Panc1 (cell line): ENCODE results near the gene NEGR1. TPM values are rescaled to one million over a fixed set of nuclear protein-coding genes. Genes with fewer than 3 reads are reported as not detected.

Experiments used
- ATAC-seq: fragments of 200-7000 bp; cut with Tn5 transposase; 2 replicates; pipeline ENCODE4 v1.9.1; 2020; ENCODE audit warnings: mild to moderate bottlenecking, moderate library complexity
- BruUV-seq: library from RNA; stranded (reverse); fragments of 400-500 nt; replicated peaks from 2 replicates; lab custom pipeline; 2021; lab: Mats Ljungman, UMichigan
- CTCF ChIA-PET: fragments of 300-600 bp; sonication (Branson Sonifier 250); formaldehyde crosslinking; loops from one replicate; lab custom pipeline; 2022; ENCODE audit warnings: antibody characterized with exemption; lab: Charles Lee
- POLR2A ChIA-PET: fragments of 300-600 bp; sonication (Branson Sonifier 250); formaldehyde crosslinking; loops from one replicate; lab custom pipeline; 2022; ENCODE audit warnings: antibody characterized with exemption; lab: Charles Lee
- DNase-seq: peaks from one replicate; pipeline ENCODE4 v3.0.0-alpha.2; 2010; ENCODE audit warnings: low read depth, low spot score
- H3K27ac ChIP-seq: 2 replicates; pipeline ENCODE4 v1.5.1; 2011; ENCODE audit warnings: mild to moderate bottlenecking, low read length, inconsistent platforms
- H3K27me3 ChIP-seq: fragments of 200-500 bp; sonication (Bioruptor generic); 2 replicates; pipeline ENCODE4 v1.6.0; 2014; ENCODE audit warnings: low read length, inconsistent platforms; ENCODE audit not compliant: control insufficient read depth, insufficient read depth
- H3K36me3 ChIP-seq: fragments of 200-500 bp; sonication (Bioruptor generic); 2 replicates; pipeline ENCODE4 v1.5.1; 2014; ENCODE audit warnings: inconsistent platforms, mild to moderate bottlenecking, low read length, moderate library complexity; ENCODE audit not compliant: control insufficient read depth, insufficient read depth
- H3K4me1 ChIP-seq: 2 replicates; pipeline ENCODE4 v1.5.1; 2011; ENCODE audit warnings: inconsistent platforms, mild to moderate bottlenecking, low read length, moderate library complexity; ENCODE audit not compliant: control insufficient read depth, insufficient read depth
- H3K4me3 ChIP-seq, 2 experiments: 2 replicates each; pipeline ENCODE4 v1.5.1; 2011 to 2012; ENCODE audit warnings: low read depth in 2 of 2, low read length in 2 of 2, mild to moderate bottlenecking in 2 of 2, inconsistent platforms in 1 of 2, moderate library complexity in 1 of 2
- H3K9me3 ChIP-seq: fragments of 200-500 bp; sonication (Bioruptor generic); 2 replicates; pipeline ENCODE4 v1.5.1; 2014; ENCODE audit warnings: low read depth, mild to moderate bottlenecking, inconsistent platforms, low read length, moderate library complexity; ENCODE audit not compliant: control insufficient read depth, insufficient read depth
- CTCF ChIP-seq: fragments of 450-650 bp; IDR thresholded peaks from 2 replicates; pipeline ENCODE4 v1.5.1; 2017; ENCODE audit warnings: mild to moderate bottlenecking
- POLR2AphosphoS5 ChIP-seq: IDR thresholded peaks from 2 replicates; pipeline ENCODE4 v1.6.1; 2012; ENCODE audit warnings: mild to moderate bottlenecking, low read depth, low read length, moderate library complexity
- REST ChIP-seq, 2 experiments: IDR thresholded peaks; 2 replicates each; pipeline ENCODE4 v1.6.1; 2011 to 2012; ENCODE audit warnings: low read depth in 2 of 2, control low read depth in 1 of 2, low read length in 1 of 2, mild to moderate bottlenecking in 1 of 2, moderate library complexity in 1 of 2; ENCODE audit not compliant: insufficient read depth in 1 of 2
- SIN3A ChIP-seq: IDR thresholded peaks from 2 replicates; pipeline ENCODE4 v1.6.1; 2012; ENCODE audit warnings: low read depth, mild to moderate bottlenecking, low read length, moderate library complexity, borderline replicate concordance; ENCODE audit not compliant: insufficient read depth
- TCF7L2 ChIP-seq: IDR thresholded peaks from 2 replicates; pipeline ENCODE4 v1.6.1; 2011; ENCODE audit warnings: mild to moderate bottlenecking, low read depth, low read length, inconsistent platforms
- in situ Hi-C: cut with HindIII; loops from 2 replicates; pipeline ENCODE4 v1.10.0; 2016; ENCODE audit warnings: low sequenced_read_pairs, low pct_unique_long_range_greater_than_20kb
- intact Hi-C: fragments of 100-400 bp; cut with micrococcal nuclease; formaldehyde crosslinking; loops from one replicate; pipeline ENCODE4 v1.10.0; 2022; ENCODE audit not compliant: unreplicated experiment
- total RNA-seq: library from RNA; stranded (reverse); gene quantifications from one replicate; pipeline ENCODE4 v1.2.1, GENCODE V29; 2021; ENCODE audit not compliant: unreplicated experiment

NEGR1 gene
- total RNA-seq, 1 experiment from 2014 or later: 2.7 TPM

GRCh38 chr1:71641903-71642302, 640.4 kb downstream of the NEGR1 start:
- intact Hi-C loops: no loop called here
- DNase-seq: no peak
- in situ Hi-C loops: no loop called here
- CTCF ChIA-PET: interaction anchor here (0.6 kb wide), 1 partner anchor 294 kb away, joined by 3 read pairs; no protein-coding TSS in a partner anchor
- no peak for ATAC-seq
- Histone ChIP-seq H3K27me3 (no peaks in the 10 kb centered on the region), H3K36me3 (no peaks in the 10 kb centered on the region), H3K9me3 (no peaks in the 10 kb centered on the region), H3K4me1 (no peaks in the 10 kb centered on the region), H3K27ac (no peak overlapping the region), H3K4me3 (no peak overlapping the region)
- POLR2A ChIA-PET: no interaction called here
- TF ChIP-seq SIN3A (no peak), POLR2AphosphoS5 (no peak), CTCF (no peak)
- no TSS peak for BruUV-seq

- Histone ChIP-seq H3K36me3 (no peaks in the 10 kb centered on the region), H3K4me1 (no peaks in the 10 kb centered on the region), H3K27me3 (no peaks in the 10 kb centered on the region), H3K9me3 (no peaks in the 10 kb centered on the region), H3K4me3 (no peak overlapping the region), H3K27ac (no peak overlapping the region)
- BruUV-seq: no TSS peak
- in situ Hi-C loops (no loop called here), intact Hi-C loops (no loop called here)
- POLR2A ChIA-PET: no interaction called here
- DNase-seq (no peak), ATAC-seq (no peak)
- no peak for TF ChIP-seq SIN3A
- no peak for TF ChIP-seq POLR2AphosphoS5
- CTCF ChIA-PET: no interaction called here
Measured at GRCh38 chr1:71640998-71641397, 641.3 kb downstream of the NEGR1 start.

GRCh38 chr1:71640116-71640515, 642.2 kb downstream of the NEGR1 start:
- DNase-seq (no peak), ATAC-seq (no peak)
- H3K36me3 ChIP-seq: no peaks in the 10 kb centered on the region
- H3K27me3 ChIP-seq: no peaks in the 10 kb centered on the region
- H3K4me3 ChIP-seq: no peak overlapping the region
- TF ChIP-seq TCF7L2 (no peak), CTCF (no peak), REST (IDR thresholded peaks at IDR 0.05; ENCODE audit: insufficient read depth in 1 of 2, low read depth in 2 of 2, low read length in 1 of 2) (no peak), POLR2AphosphoS5 (no peak), SIN3A (no peak)
- no TSS peak for BruUV-seq
- intact Hi-C loops: no loop called here
- POLR2A ChIA-PET: no interaction called here
- H3K4me1 ChIP-seq: no peaks in the 10 kb centered on the region
- CTCF ChIA-PET: no interaction called here
- H3K27ac ChIP-seq: no peak overlapping the region
- in situ Hi-C loops: no loop called here
- H3K9me3 ChIP-seq: no peaks in the 10 kb centered on the region
